Transverse colon (tissue), 4 donors: Measurements from ENCODE around the gene FOXJ3.

Source experiments
- POLR2A ChIP-seq: fragments of 450-650 bp; IDR thresholded peaks from one replicate; pipeline ENCODE4 v1.6.1; 2016; ENCODE audit warnings: antibody characterized with exemption, mild to moderate bottlenecking, moderate library complexity
- POLR2AphosphoS5 ChIP-seq, 3 donors: sonication (generic); formaldehyde crosslinking; IDR thresholded peaks; one replicate each; pipeline ENCODE4 v1.6.1; 2016; ENCODE audit warnings: antibody characterized with exemption in 3 of 3
- TF ChIP-seq, protein P1 (sequence below), 5 experiments: fragments of 200-600 bp in 3 of 5; fragments of 450-650 bp in 2 of 5; sonication (generic) in 3 of 5; IDR thresholded peaks; 1 replicate in 2 of 5; 2 replicates in 3 of 5; pipeline ENCODE4 v1.5.1; 2016 to 2017; ENCODE audit warnings: antibody characterized with exemption in 5 of 5, inconsistent platforms in 3 of 5, mild to moderate bottlenecking in 2 of 5, moderate library complexity in 1 of 5

GRCh38 chr1:42133809-42134526, 201.1 kb downstream of the FOXJ3 start:
- TF ChIP-seq POLR2A (no peak), POLR2AphosphoS5 (IDR thresholded peaks at IDR 0.05) (no peak)
- TF ChIP-seq, protein P1, sequence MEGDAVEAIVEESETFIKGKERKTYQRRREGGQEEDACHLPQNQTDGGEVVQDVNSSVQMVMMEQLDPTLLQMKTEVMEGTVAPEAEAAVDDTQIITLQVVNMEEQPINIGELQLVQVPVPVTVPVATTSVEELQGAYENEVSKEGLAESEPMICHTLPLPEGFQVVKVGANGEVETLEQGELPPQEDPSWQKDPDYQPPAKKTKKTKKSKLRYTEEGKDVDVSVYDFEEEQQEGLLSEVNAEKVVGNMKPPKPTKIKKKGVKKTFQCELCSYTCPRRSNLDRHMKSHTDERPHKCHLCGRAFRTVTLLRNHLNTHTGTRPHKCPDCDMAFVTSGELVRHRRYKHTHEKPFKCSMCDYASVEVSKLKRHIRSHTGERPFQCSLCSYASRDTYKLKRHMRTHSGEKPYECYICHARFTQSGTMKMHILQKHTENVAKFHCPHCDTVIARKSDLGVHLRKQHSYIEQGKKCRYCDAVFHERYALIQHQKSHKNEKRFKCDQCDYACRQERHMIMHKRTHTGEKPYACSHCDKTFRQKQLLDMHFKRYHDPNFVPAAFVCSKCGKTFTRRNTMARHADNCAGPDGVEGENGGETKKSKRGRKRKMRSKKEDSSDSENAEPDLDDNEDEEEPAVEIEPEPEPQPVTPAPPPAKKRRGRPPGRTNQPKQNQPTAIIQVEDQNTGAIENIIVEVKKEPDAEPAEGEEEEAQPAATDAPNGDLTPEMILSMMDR (IDR thresholded peaks at IDR 0.05): no peak
